Activated CD4-positive, alpha-beta T cell treated with anti-CD3 and anti-CD28 coated beads for 48 hours (primary cell): ENCODE results near the gene METAP1.
"Not testable (repeated sequence)": the region's sequence is repeated elsewhere in the genome, so short reads cannot be mapped to it uniquely, and the experiment has no call there.

ENCODE experiments used
- DNase-seq: peaks from one replicate; pipeline ENCODE4 v3.0.0-alpha.2; 2020

METAP1 gene

DNA sequence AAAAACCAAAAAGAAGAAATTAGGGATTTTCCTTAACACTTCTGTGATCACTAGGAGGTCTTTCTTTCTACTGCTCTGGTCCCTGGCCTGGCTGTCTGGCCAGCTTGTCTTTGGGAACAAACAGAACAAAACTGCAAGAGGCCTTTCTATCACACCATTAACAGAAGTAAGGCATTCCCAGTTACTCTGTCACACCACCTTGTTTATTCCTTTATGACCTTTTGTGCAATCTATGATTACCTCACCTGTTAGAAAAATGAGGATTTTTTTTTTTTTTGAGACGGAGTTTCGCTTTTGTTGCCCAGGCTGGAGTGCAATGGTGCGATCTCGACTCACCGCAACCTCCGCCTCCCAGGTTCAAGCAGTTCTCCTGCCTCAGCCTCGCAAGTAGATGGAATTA lies 3.0 kb downstream of the METAP1 start:
- no peak for DNase-seq

DNA sequence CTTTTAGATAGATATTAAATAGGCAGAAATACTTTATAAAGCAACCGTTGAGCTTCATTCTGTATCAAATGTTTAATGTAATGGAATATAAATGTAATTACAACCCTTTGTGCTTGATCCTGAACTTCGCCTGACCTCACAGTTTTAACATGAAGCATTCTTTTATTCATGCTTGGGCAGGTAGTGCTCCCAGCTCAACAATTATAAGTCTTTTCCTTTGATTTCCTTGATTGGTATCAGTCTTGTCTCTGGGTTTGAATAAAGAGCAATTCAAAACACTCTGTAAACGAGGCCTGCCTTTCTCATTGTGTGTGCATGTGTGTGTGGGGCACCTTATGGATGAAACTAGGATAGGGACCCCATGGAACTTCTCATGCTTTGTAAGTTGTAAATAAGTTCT lies 6.8 kb downstream of the METAP1 start:
- DNase-seq, result no peak

DNA sequence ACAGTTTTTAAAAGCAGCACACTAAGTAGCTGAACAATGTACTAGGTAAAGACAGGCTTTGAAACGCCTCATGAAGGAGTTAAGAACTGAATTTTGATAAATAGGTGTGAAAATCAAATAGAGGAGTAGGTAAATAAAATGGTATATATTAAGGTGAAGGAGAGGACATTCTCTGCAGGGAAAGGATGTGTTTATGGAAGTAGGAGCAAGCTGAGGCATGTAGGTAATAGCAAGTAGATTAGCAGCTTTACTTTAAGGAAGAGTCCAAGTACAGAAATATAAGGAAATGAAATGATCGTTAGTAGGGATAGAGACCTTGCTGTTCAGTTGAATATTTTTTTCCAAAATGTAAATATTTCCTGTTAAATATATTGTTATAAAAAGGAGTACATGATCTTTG lies 12.5 kb downstream of the METAP1 start:
- no peak for DNase-seq

DNA sequence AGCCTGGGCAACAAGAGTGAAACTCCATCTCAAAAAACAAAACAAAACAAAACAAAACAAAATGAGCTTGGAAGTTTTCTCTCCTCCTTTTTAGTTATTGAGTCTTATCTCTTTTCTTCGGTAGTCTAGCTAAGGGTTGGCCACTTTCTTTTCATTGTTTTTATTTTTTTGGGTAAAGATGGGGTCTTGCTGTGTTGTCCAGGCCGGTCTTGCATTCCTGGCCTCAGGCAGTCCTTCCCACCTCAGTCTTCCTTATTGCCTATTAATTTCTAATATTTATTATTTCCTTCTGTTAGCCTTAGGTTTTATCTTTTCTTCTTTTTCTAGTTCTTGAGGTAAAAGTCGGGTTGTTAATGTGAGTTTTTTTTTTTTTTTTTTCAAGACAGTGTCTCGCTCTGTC lies 16.4 kb downstream of the METAP1 start:
- DNase-seq, result no peak

DNA sequence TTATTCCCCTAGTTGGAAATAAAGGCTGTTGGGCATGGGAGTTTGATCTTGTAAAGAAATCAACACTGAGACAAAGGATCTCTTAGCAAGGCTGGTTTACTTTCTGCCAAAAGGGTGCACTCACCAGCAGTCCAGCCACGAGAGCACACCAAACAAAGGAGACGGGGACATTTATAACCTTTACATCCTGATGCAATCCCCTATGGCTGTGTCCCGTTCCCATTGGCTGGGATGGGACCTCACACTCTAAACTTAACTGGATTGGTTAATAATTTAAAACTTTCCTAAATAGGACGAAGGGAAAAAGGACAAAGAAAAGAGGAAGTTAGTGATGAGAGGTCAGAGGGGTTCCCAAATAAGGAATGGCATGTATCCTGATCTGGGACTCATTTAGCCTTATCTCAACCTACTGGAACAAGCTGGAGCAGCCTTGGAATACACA lies 17.9 kb downstream of the METAP1 start:
- DNase-seq, result no peak

DNA sequence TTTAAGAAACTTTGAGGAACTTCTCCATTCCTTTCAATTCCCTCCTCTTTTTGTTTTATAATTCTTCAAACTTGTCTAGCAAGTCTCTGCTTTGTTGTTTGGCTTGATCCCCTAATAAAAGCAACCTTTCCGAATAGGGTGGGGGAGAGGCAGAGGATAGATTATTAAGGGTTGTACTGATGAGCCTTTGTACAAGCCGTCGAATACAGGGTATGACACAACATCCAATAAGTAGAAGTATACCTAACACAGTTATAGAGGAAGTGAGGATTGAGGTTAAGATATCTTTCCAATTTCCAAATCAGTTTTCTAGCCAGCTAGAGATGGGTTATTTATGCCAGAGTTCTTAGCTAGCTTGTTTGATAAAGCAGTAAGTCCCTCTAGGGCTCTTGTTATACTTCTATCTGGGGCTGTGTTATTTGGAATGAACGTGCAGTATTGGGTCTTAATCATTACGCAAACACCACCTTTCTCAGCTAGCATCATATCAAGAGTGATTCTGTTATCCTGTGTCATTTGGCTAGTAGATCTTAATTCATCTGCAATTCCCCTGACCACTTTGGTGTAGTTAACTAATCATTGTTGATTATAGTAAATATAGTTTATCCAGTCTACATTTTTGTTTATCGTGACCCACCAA lies 18.5 kb downstream of the METAP1 start:
- DNase-seq, result no peak

DNA sequence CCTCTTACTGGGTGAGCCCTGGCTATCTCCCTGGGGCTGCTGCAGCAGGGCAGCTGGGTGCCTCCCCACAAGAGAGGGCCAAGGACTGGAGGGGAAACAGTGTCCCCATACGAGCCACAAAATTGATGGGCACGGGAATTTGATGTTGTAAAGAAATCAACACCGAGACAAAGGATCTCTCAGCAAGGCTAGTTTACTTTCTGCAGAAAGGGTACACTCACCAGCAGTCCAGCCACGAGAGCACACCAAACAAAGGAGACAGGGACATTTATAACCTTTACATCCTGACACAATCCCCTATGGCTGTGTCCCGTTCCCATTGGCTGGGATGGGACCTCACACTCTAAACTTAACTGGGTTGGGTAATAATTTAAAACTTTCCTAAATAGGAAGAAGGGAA lies 25.9 kb downstream of the METAP1 start:
- DNase-seq, result no peak

DNA sequence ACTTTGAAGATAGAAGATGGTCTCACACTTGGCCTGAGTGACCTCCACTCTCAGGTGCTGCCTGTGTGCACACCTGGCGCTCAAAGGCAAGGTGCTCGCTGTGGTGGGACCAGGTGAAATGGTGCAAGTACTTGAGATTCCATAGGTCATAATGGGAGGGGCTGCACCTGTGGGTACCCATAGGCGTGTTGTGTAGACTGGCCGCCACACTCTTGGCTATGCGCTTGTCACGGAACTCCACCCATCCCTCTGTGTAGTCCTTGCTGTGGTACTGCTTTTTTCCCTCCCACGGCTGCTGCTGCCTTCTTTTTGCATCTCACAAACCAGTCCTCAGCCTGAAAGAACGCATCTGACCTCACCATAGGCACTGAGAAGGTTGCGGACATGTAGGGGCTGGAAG lies 27.0 kb downstream of the METAP1 start:
- DNase-seq, result no peak

DNA sequence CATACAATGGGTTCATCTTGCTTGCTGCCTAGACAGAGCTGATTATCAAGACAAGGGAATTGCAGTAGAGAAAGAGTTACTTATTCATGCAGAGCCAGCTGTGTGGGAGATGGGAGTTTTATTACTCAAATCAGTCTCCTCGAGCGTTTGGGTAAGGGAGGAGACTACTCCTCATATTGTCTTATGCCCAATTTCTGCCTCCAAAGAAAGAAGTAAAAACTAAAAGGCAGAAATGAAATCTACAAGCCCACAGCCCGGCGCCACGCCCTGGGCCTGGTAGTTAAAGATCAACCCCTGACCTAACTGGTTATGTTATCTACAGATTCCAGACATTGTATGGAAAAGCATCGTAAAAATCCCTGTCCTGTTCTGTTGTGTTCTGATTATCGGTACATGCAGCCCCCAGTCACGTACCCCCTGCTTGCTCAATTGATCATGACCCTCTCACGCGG lies 28.3 kb downstream of the METAP1 start:
- DNase-seq, result not testable (repeated sequence)

DNA sequence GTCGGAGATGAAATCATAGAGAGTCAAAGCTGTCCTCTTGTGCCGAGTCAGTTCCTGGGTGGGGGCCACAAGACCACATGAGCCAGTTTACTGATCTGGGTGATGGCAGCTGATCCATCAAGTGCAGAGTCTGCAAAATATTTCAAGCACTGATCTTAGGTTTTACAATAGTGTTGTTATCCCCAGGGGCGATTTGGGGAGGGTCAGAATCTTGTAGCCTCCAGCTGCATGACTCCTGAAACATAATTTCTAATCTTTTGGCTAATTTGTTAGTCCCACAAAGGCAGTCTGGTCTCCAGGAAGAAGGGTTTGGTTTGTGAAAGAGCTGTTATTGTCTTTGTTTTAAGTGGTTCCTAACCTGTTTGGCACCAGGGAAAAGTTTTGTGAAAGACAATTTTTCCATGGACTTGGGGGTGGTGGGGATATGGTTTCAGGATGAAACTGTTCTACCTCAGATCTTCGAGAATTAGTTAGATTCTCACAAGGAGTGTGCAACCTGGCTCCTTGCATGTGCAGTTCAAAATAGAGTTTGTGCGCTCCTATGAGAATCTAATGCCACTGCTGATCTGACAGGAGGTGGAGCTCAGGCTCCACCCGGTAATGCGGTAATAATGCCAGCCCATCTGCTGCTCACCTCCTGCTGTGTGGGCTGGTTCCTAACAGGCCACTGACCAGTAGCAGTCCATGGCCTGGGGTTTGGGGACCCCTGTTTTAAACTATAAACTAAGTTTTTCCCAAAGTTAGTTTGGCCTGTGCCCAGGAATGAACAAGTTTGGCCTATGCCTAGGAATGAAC lies 29.2 kb downstream of the METAP1 start:
- no peak for DNase-seq

DNA sequence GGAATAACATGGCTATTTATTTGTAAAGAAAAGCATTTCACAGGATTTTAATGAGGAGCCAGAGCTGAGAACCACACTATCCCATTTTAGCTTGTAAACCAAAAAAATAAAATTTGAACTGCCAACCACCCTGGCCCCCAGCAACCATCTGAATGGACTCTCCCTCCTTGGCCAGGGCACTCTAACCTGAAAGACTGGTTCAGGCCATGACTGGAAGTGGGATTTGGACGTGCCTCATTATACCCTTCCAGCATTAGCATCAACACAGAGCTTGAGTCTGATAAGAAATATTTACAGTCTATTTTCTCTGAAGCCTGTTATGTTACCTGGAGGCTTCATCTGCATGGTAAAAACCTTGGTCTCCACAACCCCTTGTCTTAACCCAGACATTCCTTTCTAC lies 30.0 kb downstream of the METAP1 start:
- DNase-seq, result no peak

DNA sequence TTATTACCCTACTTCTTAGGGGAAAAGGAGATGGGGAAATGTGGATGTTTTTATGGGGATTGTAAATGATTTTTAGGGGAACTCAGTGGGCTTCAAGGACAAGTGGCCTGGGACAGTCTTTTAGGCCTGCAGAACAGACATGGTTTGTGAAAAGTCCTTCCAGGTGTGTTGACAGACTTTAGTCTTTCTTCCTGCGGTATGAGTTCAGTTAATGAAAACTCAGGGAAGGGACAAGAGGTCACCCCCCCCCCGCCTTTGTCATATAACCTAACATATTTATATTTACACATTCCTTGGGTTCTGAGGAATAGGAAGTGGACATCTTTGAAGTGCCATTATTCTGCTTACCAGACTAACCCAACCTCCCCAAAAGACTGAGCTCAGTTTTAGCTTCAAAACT lies 31.8 kb downstream of the METAP1 start:
- DNase-seq, result no peak

DNA sequence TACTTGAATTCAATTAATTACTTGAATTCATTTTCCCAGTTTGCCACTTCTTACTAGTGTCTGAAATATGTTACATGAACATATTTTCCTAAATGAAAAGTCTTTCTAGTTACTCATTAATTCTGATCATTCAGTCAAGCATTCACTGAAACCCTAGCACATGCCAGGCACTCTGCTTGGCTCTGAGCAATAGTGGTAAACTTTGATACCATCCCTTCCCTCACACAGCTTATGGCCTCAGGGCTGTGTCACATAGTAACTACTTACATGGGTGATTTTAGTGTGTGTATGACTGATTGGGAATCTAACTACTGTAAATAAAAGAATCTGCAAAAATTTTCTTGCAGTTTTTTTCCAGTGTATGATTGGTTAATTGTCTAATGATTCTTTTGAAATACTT lies 32.7 kb downstream of the METAP1 start:
- DNase-seq, result no peak

DNA sequence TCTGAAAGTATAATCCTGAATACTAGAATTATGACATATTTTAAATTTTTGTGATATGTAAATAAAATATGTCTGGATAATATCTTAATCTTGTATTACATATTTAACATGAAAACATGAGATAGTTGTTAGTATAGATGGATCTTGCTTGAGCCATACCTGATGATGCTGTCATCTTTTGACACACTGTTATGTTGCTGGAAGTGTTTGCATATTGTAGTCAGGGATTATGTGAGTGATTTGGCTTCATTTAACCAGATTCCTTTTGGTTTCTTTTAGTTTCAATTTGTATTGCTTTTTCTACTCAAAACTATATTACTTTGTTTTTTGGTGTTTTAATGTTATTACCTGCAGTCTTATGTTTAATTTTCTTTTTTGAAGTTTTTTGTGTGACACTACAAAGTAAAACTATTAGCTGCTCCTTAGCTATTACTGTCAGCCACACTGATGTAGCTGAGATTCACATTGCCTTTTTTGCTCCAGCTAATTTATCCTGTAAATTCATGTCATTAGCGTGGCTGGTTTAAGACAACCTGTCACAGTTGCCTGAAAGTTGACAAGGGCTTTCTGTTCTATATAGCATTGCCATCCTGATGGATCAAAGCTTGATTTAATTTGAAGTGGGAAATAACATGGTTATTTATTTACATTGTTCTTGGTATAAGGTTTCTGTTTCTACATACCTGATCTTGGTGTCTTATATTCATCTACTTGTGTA lies 33.7 kb downstream of the METAP1 start:
- DNase-seq, result no peak

DNA sequence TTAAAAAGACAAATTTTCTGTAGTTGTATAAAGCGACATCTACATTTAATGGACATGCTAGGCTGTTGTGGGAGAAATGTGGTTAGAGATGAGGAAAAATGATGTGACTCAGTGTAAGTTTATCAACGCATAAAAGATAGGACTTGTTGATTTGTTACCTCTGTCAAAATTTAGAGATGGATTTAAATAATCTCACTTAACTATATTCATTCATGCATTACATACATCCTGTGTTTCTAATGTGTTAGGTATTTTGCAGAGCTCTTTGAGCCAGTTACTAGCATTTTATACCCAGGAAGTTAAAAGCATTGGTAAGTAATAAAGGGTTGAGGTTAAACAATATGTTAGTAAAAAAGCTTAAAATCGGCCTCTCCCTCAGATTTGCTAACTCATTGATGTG lies 34.3 kb downstream of the METAP1 start:
- no peak for DNase-seq

DNA sequence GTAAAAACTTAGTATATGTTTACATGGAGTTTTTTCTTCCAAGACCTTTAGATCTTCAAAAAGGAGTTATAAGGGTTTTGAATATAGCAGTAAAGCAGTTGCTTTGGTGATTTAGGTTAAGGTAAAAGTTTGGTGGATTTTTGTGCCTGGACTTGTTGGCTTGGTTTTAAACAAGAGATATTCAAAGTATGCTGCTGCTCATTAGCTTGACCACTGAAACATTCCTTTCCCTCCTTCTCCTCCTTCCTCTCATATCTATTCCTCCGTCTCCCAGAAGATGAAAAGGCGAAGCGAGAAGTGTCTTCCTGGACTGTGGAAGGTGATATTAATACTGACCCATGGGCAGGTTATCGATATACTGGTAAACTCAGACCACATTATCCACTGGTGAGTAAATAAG lies 38.4 kb downstream of the METAP1 start:
- DNase-seq, result no peak

DNA sequence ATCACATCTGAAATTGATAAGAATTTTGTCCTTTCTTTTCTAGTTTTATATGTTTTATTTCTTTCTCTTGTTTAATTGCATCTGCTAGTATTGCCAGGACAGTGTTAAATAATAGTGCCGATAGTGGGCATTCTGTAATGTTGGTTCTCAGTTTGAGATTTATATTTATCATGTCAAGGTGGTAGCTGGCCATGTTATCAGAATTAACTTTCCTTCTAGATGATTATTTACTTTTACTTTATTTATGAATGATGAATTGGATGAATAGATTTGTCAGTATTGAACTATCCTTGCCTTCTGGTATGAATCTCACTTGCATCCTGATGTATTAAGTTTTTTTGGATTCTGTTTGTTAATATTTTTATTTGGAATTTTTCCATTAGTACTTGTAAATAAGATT lies 42.7 kb downstream of the METAP1 start:
- DNase-seq, result no peak

DNA sequence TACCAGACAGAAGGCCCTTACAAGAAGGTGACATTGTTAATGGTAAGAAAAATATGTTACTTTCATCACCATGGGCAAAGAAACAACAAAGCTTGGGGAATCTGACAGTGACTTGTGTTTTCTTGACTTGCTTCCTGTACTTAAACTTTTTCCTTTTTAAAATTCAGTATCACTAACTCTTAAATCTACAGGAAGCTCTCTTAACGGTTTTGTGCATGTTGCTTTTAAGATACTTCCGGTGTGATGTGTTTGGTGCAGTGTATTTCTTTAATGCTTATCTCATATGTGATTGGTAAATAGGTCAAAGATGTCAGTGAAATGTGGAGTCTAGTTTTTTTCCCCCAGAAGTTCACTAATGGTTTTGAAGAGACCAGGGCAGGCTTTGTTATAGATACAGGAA lies 47.8 kb downstream of the METAP1 start:
- no peak for DNase-seq

DNA sequence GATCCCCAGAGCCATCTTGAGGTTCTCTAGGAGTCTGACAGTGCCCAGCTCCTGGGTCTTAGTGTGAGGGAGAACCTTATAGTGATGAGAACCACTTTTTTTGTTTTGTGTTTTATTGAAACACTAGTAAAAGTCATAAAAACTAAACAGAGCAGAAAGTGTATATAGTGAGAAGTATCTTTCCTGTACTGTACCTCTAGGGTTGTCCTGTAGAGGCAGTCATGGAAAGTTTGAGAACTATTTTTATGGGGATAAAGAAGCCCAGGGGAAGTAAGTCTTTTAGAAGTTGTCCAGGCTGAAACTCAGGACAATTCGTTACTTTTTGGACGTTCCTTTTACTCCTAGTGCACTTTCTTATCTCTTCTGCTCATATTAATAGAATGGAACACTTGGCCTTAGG lies 52.2 kb downstream of the METAP1 start:
- no peak for DNase-seq

DNA sequence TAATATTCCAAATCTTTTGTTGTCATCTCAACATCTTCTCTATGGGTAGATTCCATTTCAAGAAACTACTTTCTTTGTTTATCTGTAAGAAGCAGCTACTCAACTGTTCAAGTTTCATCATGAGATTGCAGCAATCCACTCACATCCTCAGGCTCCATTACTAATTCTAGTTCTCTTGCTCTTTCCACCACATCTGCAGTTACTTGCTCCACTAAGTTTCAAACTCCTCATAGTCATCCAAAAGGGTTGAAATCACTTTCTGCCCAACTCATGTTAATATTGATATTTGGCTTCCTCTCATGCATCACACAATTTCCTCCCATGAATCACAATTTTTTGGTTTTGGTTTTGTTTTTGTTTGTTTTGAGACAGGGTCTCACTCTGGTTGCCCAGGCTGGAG lies 57.4 kb downstream of the METAP1 start:
- DNase-seq, result no peak

DNA sequence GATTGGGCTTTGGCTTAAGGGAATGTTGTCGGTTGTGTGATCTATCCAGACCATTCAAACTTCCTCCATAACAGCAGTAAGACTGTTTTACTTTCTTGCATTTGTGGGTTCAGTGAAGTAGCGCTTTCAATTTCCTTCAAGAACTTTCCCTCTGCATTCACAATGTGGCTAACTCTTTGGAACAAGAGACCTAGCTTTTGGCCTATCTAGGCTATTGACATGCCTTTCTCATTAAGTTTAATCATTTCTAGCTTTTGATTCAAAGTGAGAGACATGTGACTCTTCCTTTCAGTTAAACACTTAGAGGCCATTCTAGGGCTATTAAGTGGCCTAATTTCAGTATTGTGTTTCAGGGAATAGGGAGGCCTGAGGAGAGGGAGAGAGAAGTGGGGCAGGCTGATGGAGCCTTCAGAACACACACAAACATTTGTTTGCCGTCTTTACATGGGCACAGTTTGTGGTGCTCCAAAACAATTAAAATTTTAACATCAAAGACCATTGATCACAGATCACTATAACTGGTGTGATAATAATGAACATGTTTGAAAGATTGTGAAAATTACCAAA lies 59.0 kb downstream of the METAP1 start:
- DNase-seq, result no peak

DNA sequence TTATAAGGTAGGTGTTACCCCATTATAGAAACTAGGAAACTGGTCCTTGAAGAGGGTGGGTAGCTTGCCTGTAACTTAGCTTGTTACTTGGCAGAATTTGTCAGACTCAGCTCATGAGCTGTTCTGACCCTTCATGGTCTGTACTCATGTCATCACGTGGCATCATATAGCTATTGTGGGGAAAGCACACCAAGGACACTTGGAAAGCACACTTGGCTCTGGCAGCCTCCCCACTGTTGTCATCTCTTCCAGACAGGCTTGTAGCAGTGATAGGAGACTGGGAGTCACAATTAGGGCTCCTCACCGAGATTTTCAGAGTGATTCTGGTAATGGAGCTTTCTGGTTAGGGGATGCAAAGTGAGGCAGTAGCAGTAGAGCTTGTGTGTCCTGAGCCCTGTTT lies 62.7 kb downstream of the METAP1 start:
- no peak for DNase-seq

DNA sequence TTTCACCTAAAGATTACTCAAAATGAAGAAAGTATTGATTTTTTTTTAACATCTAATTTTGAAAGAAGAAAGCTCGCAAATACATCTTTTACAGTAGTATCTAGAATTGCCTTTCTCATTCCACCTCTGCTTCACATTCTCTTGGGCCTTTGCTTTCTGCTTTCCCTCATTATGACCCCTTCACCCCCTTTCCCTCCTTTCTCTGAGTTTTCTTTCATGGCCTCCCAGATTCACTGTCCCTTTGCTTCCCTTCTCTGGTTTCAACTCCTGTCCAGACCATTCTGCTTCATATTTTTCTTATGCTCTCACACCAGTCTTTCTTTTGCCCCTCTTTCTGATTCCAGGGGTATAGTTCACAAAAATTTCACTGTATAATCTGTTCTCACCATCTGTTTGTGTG lies 64.0 kb downstream of the METAP1 start:
- DNase-seq, result no peak
